Activated naive CD8-positive, alpha-beta T cell (primary cell): Measurements from ENCODE around the gene FOXL2NB.

Experiments used
- H3K27ac Mint-ChIP-seq: one replicate; pipeline ENCODE4 v1.8.0; 2021; ENCODE audit warnings: mixed read lengths
- H3K27me3 Mint-ChIP-seq: one replicate; pipeline ENCODE4 v1.8.0; 2021; ENCODE audit warnings: mixed read lengths
- H3K36me3 Mint-ChIP-seq: one replicate; pipeline ENCODE4 v1.8.0; 2021; ENCODE audit warnings: mixed read lengths
- H3K4me1 Mint-ChIP-seq: one replicate; pipeline ENCODE4 v1.8.0; 2021; ENCODE audit warnings: low read depth, mixed read lengths
- H3K4me3 Mint-ChIP-seq: one replicate; pipeline ENCODE4 v1.8.0; 2021; ENCODE audit warnings: mild to moderate bottlenecking, mixed read lengths
- H3K9me3 Mint-ChIP-seq: one replicate; pipeline ENCODE4 v1.8.0; 2021; ENCODE audit warnings: low read depth, mixed read lengths

Gene FOXL2NB

DNA sequence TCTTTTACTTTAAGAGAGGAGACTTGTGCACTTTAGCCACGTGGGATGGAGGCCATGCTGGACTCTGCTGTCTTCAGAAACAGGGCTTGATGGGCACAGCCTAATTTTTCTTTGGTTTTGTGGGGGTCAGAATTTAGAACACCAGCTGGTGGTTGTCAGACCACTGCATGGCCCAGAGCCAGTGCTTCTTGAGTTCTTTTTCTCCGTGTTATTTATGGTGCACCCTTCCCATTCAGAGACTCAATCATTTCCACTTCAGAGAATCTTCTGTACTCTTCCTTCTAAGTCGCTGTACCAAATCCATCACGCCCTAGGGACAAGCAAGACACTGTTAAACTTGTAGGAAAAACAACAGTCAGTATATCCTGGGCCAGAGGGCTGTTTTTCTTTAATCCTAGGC, 38.9 kb downstream of the FOXL2NB start:
- H3K27me3 Mint-ChIP-seq, result peaks cover 3% of the 10 kb centered on the region
- no peak overlapping the region for H3K27ac Mint-ChIP-seq
- no peaks in the 10 kb centered on the region for H3K9me3 Mint-ChIP-seq
- H3K36me3 Mint-ChIP-seq, result no peaks in the 10 kb centered on the region
- H3K4me3 Mint-ChIP-seq, result no peak overlapping the region
- no peaks in the 10 kb centered on the region for H3K4me1 Mint-ChIP-seq

DNA sequence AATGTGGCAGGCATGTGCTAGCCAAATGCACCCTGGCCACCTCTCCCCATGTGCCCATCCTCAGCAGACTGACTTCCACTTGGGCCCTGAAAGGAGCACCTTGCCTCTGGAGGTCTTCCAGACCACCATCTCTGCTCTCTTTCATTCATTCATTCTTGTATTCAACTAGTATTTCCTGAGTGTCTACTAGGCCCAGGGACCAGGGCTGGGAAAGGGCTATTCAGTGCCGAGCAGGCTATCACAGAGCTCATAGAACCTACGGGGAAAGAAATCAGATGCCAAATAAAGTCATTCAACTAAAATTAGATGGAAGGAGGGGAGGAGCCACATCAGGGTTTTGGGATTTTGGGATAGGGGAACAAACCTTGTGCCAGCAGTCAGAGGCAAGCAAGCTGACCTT, 40.2 kb downstream of the FOXL2NB start:
- Mint-ChIP-seq H3K4me1 (no peaks in the 10 kb centered on the region), H3K9me3 (no peaks in the 10 kb centered on the region), H3K27ac (no peak overlapping the region), H3K27me3 (peaks cover 3% of the 10 kb centered on the region), H3K4me3 (no peak overlapping the region), H3K36me3 (no peaks in the 10 kb centered on the region)

DNA sequence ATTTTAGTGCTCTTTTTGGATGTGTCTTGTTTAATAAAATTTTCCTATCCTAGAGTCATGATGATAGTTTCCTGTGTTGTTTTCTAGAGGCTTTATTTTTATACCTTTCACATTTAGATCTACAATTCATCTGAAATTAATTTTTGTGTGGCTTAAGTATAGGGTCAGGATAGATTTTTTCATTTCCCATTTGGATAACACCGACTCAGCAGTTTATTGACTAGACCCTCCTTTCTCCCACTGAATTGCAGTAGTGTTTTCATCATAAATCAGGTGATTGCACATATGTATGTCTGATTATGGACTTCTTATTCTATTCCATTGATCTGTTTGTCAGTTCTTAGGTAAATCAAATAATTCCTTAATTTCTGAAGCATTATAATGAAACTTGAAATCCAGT, 48.7 kb downstream of the FOXL2NB start:
- H3K27me3 Mint-ChIP-seq, result peaks cover 14% of the 10 kb centered on the region
- no peak overlapping the region for H3K4me3 Mint-ChIP-seq
- no peaks in the 10 kb centered on the region for H3K9me3 Mint-ChIP-seq
- no peaks in the 10 kb centered on the region for H3K36me3 Mint-ChIP-seq
- no peak overlapping the region for H3K27ac Mint-ChIP-seq
- no peaks in the 10 kb centered on the region for H3K4me1 Mint-ChIP-seq
